NCI-H1694 treated with DMSO at 0.1 percent for 48 hours (cell line): Measurements from ENCODE around the gene IFRD1.

ENCODE experiments used
- DNase-seq: peaks from one replicate; lab custom pipeline; 2025; lab: John Stamatoyannopoulos, UW

The IFRD1 gene, protein sequence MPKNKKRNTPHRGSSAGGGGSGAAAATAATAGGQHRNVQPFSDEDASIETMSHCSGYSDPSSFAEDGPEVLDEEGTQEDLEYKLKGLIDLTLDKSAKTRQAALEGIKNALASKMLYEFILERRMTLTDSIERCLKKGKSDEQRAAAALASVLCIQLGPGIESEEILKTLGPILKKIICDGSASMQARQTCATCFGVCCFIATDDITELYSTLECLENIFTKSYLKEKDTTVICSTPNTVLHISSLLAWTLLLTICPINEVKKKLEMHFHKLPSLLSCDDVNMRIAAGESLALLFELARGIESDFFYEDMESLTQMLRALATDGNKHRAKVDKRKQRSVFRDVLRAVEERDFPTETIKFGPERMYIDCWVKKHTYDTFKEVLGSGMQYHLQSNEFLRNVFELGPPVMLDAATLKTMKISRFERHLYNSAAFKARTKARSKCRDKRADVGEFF

GRCh38 chr7:112449902-112450806 is at the start of gene IFRD1:
Gene IFRD1 (plus strand): TSS chr7:112450460. CDS start chr7:112450689, 229 bp downstream.
- DNase-seq = peak; percentile 97

DNA sequence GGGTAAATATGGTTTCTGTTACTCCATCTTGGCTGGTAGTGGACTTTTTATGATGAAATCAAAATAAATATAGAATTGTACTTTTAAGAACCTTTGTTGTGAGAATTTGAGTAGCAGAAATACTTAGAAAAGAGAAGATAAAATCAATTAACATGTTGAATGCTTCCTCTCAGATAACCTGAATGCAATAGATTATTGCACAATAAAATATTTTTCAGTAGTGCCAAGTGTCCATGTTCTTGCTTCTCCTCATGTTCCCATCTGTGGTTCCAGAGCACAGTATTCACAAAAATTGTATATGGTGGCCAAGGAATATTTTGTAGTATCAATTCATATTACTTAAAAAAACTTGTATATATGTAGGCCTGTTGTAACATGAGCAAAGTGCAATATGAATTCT is 45.9 kb upstream of the IFRD1 start:
- DNase-seq = no peak

- no peak for DNase-seq
Observed at GRCh38 chr7:112405286-112405685, 45.0 kb upstream of the IFRD1 start.

GRCh38 chr7:112407261-112407660 is 43.0 kb upstream of the IFRD1 start:
- no peak for DNase-seq

DNA sequence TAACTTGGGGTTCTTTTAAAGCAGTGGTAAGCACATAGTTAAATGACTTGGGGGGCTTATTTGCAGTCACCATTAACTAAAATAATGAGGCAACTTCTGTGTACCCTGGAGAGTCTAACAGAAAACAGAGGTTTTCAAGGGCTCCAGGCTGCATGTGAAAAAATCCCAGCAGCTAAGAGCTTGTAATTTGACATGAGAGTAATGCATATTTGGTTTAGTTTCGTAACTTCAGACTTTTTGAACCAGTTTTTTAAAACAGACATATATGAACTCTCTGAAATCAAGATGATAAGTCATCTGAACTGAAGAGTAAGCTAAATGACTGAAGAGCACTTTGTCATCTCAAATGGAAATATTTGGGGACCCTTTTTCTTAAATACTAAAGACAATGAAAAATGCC is 40.2 kb upstream of the IFRD1 start:
- DNase-seq = no peak

DNA sequence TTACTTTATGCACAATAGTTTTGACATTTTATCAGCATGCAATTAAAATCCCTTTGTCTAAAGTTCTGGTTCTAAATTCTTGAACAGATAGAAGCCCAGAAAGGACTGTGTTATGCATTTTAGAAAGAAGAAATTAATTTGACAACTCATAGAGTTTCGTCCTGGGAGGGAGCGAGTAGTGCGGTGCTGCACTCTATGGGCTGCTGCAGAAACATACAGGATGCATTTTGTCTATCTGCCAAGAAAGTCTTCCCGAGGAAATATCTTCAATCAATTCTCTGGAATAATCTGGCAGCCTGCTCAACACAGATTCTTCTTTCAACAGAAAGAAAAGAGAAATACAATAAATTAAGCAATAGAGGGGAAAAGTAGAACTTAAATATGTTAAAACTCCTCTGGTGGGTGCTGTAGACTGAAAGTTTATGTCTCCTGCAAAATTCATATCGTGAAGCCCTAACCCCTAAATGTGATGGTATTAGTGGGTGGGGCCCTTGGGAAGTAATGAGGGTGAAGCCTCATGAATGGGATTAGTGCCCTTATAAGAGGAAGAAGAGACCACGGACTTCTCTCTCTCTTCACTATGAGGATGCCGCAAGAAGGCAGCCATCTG is 39.0 kb upstream of the IFRD1 start:
- DNase-seq = peak; percentile 47

GRCh38 chr7:112414855-112415490 is 35.3 kb upstream of the IFRD1 start:
- peak; percentile 42 for DNase-seq

- no peak for DNase-seq
Observed at GRCh38 chr7:112416127-112416526, 34.1 kb upstream of the IFRD1 start.

DNA sequence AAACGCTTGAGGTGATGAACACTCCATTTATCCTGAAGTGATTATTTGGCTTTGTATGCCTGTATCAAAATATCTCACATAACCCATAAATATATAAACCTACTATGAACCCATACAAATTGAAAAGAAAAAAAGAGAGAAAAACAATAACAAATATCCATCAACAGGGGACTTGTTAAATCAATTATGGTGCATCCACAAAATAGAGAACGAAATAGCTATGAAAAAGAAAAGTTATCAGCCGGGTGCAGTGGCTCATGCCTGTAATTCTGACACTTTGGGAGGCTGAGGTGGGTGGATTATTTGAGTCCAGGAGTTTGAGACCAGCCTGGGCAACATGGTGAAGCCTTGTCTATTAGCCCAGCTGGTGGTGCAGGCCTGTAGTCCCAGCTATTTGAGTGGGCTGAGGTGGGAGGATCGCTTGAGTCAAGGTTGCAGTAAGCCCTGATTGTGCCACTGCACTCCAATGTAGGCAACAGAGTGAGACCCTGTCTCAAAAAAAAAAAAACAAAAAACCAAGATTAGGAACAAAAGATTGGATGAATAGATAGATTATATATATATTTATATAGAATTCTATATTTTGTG is 30.6 kb upstream of the IFRD1 start:
- no peak for DNase-seq

GRCh38 chr7:112420236-112420861 is 29.9 kb upstream of the IFRD1 start:
- DNase-seq = no peak

DNA sequence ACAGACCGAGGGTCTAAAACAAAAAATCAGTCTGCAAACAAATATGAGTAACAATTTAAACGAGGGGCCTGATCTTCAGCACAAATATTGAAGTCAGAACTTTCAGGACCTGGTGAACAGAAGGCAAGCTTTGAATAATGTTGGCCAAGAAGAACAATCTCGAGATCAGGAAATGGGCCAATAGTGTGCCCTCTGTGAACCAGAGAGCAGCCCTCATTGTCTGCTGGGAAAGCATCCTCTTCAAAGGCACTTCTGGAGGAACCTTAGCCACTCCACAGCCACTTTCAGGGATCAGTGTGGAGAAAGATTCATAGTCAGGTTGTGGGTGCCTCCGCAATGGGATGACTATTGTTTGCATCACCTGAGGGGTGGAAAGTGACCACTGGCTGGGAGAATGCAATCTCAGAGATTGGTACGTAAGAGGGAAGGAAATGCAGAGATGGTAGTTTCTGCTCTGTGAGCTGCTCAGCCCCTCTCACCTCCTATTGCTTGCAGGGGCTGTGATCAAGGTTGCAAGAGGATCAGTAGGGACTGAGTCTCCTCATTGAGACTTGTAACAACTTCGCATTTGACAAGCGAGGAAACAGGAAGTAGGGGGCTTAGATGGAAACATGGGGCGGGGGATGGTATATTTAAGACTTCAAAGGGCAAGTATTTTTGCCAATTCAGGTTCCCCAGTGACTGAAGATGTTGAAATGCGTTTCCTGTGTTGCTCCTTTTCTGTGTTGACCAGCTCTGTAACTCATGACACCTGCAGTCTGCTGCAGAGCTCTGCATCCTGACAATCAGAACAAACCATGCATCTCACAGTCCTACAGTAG is 28.4 kb upstream of the IFRD1 start:
- no peak for DNase-seq

- peak; percentile 38 for DNase-seq
Observed at GRCh38 chr7:112422842-112423496, 27.3 kb upstream of the IFRD1 start.

- no peak for DNase-seq
Observed at GRCh38 chr7:112423987-112424386, 26.3 kb upstream of the IFRD1 start.

- DNase-seq = no peak
Observed at GRCh38 chr7:112427984-112428383, 22.3 kb upstream of the IFRD1 start.

DNA sequence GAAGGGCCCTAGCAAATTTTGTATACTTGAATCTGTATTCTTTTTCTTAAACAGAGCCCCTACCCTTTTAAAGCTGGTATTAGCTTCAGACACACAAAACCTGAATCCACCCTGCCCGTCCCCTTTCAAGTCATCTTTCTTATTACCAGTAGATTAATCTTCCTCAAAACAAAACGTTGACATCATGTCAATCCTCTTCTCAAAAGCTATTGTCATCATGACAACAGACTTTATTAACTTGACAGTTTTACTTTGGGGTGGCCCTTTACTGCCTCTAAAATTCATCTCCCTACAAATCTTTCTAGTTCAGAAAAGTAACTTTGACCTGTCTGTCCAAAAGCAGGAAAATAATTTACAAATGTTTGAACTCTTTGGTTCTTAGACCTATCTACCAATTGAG is 21.5 kb upstream of the IFRD1 start:
- DNase-seq = no peak

GRCh38 chr7:112430649-112431048 is 19.6 kb upstream of the IFRD1 start:
- no peak for DNase-seq

DNA sequence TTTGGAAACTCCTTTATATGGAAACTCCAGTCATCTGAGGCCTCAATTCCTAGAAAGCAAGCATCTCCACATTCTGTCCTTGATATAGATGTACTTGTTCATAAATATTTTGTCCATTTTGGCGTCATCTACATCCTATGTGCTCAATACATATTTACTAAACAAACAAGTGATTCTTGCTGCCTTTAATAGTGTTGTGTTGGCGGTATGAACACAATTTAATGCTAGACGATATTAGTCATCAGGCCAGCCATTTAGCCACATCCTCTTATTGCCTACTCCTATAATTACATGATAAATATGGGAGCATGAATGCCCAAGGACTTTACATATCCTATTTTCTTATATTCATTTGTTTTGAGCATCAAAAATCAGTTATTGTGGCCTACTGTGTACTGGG is 18.5 kb upstream of the IFRD1 start:
- DNase-seq = no peak

GRCh38 chr7:112433289-112433688 is 17.0 kb upstream of the IFRD1 start:
- no peak for DNase-seq

DNA sequence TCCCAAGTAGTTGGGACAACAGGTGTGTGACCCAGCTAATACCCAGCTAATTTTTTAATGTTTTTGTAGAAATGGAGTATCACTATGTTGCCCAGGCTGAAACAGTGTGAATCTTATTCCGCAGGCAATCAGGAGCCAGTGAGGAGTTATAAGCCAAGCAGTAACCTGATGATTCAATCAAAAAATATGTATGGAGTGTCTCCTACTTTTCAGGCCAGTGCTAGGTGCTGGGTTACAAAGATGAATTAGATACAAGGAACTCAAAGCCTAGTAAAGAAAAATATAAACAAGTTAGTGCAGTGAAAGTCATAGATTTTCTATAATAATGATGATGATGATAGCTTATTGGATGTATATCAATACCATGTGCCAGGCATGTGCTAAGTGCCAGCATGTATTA is 13.2 kb upstream of the IFRD1 start:
- DNase-seq = no peak

GRCh38 chr7:112439476-112439875 is 10.8 kb upstream of the IFRD1 start:
- DNase-seq = peak; percentile 10
